Lung (tissue), 12 donors: ENCODE data around the gene SLC2A2. TPM values are rescaled to one million over a fixed set of nuclear protein-coding genes. Genes with fewer than 3 reads are reported as not detected.

Experiments used
- ATAC-seq: fragments of 200-7000 bp; cut with Tn5 transposase; one replicate; pipeline ENCODE4 v1.9.1; 2020; ENCODE audit warnings: moderate number of reproducible peaks; ENCODE audit not compliant: insufficient read depth, low FRiP score
- DNase-seq, 3 donors: peaks; one replicate each; pipeline ENCODE4 v3.0.0-alpha.2; 2013 to 2017
- H3K27ac ChIP-seq, 2 donors: one replicate each; pipeline ENCODE4 v1.5.1; 2013; ENCODE audit warnings: mild to moderate bottlenecking in 2 of 2, moderate library complexity in 2 of 2, control low read depth in 1 of 2, inconsistent platforms in 1 of 2, low read depth in 1 of 2, low read length in 1 of 2
- H3K27me3 ChIP-seq, 3 donors: one replicate each; pipeline ENCODE4 v1.5.1; 2013; ENCODE audit warnings: low read length in 2 of 3; ENCODE audit not compliant: control insufficient read depth in 3 of 3, insufficient read depth in 3 of 3
- H3K36me3 ChIP-seq, 4 donors: one replicate each; pipeline ENCODE4 v1.5.1; 2013; ENCODE audit warnings: low read length in 4 of 4, mild to moderate bottlenecking in 1 of 4, moderate library complexity in 1 of 4; ENCODE audit not compliant: control insufficient read depth in 4 of 4, insufficient read depth in 4 of 4
- H3K4me1 ChIP-seq, 5 donors: one replicate each; pipeline ENCODE4 v1.5.1; 2013; ENCODE audit warnings: low read length in 5 of 5, mild to moderate bottlenecking in 2 of 5, moderate library complexity in 1 of 5; ENCODE audit not compliant: control insufficient read depth in 5 of 5, insufficient read depth in 5 of 5
- H3K4me3 ChIP-seq: one replicate; pipeline ENCODE4 v1.5.1; 2013; ENCODE audit warnings: mild to moderate bottlenecking, control low read depth, moderate library complexity
- H3K9ac ChIP-seq, 2 donors: one replicate each; pipeline ENCODE4 v1.5.1; 2013; ENCODE audit warnings: low read length in 2 of 2, control low read depth in 1 of 2; ENCODE audit not compliant: insufficient read depth in 1 of 2
- H3K9me3 ChIP-seq, 4 donors: one replicate each; pipeline ENCODE4 v1.5.1; 2013; ENCODE audit warnings: low read length in 3 of 4, mild to moderate bottlenecking in 1 of 4, moderate library complexity in 1 of 4; ENCODE audit not compliant: control insufficient read depth in 4 of 4, insufficient read depth in 3 of 4
- WGBS, 2 donors: extraction: QIAGEN DNeasy Blood & Tissue Kit; methylation state at CpG; one replicate each; pipeline ENCODE4 v1.1.7; 2013; 5-methylcytosine and 5-hydroxymethylcytosine counted together
- polyA plus RNA-seq, 2 donors: library from polyadenylated mRNA; stranded (reverse); fragments of 200-250 nt; gene quantifications; one replicate each; pipeline ENCODE4 v1.2.1, GENCODE V29; 2013
- total RNA-seq, 2 donors: library from RNA; depleted of rRNA in 1 of 2; stranded (reverse); fragments of >200 nt in 1 of 2; gene quantifications; one replicate each; pipeline ENCODE4 v1.2.1, GENCODE V29; 2014 to 2021
- TF ChIP-seq, protein P1 (sequence below): IDR thresholded peaks from 2 replicates; pipeline ENCODE4 v1.5.1; 2012; ENCODE audit warnings: mild to moderate bottlenecking; ENCODE audit errors: control extremely low read depth, extremely low read depth
- donor health status: control.
- donor health status: control.
- donor health status: Bipolar disorder and iron deficiency.
- donor health status: healthy.
- donor health status: DM: yes; HTN: yes; CAD: no.

Gene SLC2A2
- total and polyA plus RNA-seq, 4 donors: 0.12 TPM; not detected in 3

- Histone ChIP-seq H3K4me3 (no peak overlapping the region), H3K27ac (no peak overlapping the region), H3K9me3 (no peaks in the 10 kb centered on the region), H3K36me3 (no peaks in the 10 kb centered on the region), H3K27me3 (peaks cover 0 to 23% (median 0%) of the 10 kb centered on the region in 3 donors), H3K4me1 (peaks cover 0 to 12% (median 0%) of the 10 kb centered on the region in 5 donors), H3K9ac (no peak overlapping the region)
- TF ChIP-seq, protein P1, sequence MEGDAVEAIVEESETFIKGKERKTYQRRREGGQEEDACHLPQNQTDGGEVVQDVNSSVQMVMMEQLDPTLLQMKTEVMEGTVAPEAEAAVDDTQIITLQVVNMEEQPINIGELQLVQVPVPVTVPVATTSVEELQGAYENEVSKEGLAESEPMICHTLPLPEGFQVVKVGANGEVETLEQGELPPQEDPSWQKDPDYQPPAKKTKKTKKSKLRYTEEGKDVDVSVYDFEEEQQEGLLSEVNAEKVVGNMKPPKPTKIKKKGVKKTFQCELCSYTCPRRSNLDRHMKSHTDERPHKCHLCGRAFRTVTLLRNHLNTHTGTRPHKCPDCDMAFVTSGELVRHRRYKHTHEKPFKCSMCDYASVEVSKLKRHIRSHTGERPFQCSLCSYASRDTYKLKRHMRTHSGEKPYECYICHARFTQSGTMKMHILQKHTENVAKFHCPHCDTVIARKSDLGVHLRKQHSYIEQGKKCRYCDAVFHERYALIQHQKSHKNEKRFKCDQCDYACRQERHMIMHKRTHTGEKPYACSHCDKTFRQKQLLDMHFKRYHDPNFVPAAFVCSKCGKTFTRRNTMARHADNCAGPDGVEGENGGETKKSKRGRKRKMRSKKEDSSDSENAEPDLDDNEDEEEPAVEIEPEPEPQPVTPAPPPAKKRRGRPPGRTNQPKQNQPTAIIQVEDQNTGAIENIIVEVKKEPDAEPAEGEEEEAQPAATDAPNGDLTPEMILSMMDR: no peak
- 39 to 51% methylated on average over 1 of the region's 1 CpG for WGBS, 2 donors
- DNase-seq (peak in 2 of 3 donors; percentile 49 to 53), ATAC-seq (no peak)
Observed at GRCh38 chr3:171038342-171038741, 11.8 kb upstream of the SLC2A2 start.

DNA sequence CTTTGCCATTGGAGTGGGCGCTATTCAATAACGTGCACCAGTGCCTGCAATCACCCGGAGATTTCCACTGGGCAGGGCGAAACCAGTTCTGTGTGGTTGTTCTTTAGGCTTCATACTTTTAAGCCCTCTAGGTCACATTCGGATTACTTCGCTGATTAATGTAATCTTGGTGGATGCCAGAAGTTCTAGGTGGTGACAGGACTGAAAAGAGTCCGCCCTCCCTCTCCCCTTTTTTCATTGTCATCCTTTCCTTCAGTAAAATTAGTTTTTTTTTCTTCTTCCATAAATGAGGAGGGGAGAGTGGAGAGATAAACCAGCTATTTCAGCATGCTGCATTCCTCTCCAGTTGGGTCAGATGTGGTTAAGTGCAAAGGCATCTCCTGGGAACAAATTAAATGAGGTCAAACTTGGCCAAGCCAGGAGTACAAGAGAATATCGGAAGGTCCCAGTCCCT is 2.3 kb upstream of the SLC2A2 start:
- H3K36me3 ChIP-seq: no peaks in the 10 kb centered on the region
- ATAC-seq (peak; percentile 51), DNase-seq (peak in 1 of 3 donors; percentile 20)
- peaks cover 0 to 8% (median 4%) of the 10 kb centered on the region in 5 donors for H3K4me1 ChIP-seq
- H3K27me3 ChIP-seq: peaks cover 0 to 40% (median 13%) of the 10 kb centered on the region in 3 donors
- H3K27ac ChIP-seq: peak overlapping the region in 1 of 2 donors; percentile 58
- H3K9me3 ChIP-seq: peaks cover 0 to 1% (median 0%) of the 10 kb centered on the region in 4 donors
- 52 to 62% methylated on average over 8 of the region's 8 CpGs for WGBS, 2 donors
- no peak overlapping the region for H3K9ac ChIP-seq
- TF ChIP-seq, protein P1: no peak
- no peak overlapping the region for H3K4me3 ChIP-seq

- 12 to 13% methylated on average over 39 of the region's 39 CpGs for WGBS, 2 donors
- Histone ChIP-seq H3K9me3 (peaks cover 0 to 1% (median 0%) of the 10 kb centered on the region in 4 donors), H3K9ac (no peak overlapping the region), H3K27ac (peak overlapping the region in 1 of 2 donors; percentile 58), H3K27me3 (peaks cover 0 to 40% (median 13%) of the 10 kb centered on the region in 3 donors), H3K36me3 (no peaks in the 10 kb centered on the region), H3K4me3 (no peak overlapping the region), H3K4me1 (peaks cover 0 to 8% (median 4%) of the 10 kb centered on the region in 5 donors)
- DNase-seq (peak; percentile 63 to 80 (median 70)), ATAC-seq (peak; percentile 81)
- TF ChIP-seq, protein P1: no peak
Observed at GRCh38 chr3:171028025-171028778, 1.7 kb upstream of the SLC2A2 start.
